ENCODE results near the gene THYN1.

THYN1 gene

DNA sequence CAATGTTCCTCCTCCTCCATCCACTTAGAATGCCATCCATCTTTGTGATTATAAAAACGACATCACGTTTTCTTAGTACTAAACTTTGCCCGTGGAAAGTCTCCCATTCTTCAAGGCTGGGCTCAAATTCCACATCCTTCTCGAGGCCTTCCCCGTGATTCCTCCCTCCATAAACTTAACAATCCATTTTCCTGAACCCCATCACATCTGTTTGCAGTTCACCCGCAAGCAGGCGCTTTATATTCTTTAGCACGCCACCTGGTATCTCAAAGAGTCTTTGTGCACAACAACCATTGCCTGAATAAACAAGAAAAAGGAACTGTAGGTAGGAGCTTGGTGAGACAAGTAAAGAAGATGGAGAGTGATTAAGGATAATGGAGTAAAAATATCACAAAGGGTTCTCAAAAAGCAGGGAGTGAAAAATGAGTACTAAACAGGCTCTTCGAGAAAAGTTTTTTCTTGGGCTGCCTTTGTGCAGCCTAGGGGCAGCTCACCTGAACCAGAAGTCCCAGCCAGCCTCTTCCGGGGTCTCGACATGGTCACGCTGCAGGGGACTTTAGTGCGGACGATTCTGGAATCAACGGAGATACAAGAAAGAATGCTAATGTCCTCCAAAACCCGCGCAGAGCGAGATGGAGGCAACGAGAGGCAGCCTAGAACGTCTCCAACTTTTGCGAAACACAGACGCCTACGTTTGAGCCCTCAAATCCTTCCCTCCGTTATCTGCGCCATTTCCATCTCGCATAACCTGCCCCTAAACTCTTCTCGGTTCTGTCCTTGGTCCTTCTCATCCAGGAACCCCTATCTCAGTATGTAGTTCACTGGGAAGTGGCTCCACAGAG is 585 bp downstream of the THYN1 start:
- no peak for DNase-seq (ENCODE audit: insufficient read length, low spot score)
- FAIRE-seq = no peak

DNA sequence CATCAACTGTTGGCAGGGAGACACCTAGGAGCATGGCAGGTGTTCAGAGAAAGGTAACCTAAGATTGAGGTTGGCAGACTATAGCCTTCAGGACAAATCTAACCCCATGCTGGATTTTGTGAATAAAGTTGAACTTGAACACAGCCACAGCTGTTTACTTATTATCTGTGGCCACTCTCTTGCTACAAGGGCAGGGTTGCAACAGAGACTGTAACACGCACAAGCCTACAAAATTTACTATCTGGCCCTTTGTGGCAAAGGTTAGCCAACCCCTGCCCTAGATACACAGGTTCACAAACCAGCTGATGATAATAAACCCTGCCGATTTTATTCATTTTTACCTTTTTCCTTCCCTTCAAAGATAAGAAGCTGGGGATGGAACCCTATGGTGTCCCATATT is 2.5 kb downstream of the THYN1 start:
- no peak for DNase-seq (ENCODE audit: insufficient read length, low spot score)
- FAIRE-seq = no peak

DNA sequence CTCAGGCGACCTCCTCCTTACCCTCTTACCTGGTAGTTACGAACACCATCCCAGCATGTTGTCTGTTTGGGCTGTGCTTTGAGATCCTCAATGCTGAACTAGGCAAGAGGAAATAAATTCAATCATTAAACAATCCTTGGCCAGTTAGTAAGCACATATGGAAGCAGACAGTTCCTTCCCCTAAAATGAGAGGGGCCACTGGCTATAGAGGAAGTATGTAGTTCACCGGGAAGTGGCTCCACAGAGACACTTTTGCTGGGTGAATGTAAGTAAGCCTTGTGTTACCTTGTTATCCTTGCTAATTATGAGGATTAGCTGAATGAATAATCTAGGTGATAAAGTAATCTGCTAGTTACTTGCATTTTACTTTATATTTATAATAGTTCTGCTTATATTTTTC is 2.9 kb downstream of the THYN1 start:
- FAIRE-seq = no peak

DNA sequence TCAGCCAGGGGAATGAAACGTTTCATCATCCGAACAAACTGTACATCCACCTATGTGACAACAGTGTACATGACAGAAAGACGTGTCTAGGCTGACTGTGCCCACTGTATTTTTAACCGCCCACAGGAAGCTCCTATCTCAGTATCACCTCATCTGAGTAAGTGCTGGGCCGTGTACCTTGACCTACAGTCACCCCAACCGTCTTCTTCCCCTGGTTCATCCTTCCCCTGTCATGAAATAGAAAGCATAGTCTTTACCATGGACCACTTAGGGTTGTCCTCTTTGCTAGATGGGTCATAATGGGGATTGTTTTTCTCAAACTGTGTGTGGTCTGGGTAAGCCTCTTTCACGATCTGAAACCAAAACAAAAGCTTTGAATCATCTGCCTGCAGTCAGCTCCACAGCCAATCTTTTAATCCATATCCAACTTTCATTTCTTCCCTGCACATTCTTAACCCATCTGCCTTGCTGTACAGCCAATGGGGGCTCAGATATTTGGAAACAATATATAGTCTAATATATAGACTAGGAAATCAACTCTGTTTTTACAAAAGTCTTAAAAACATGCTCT is 4.2 kb downstream of the THYN1 start:
- no peak for FAIRE-seq

More for the DNA sequence above, 2.9 kb downstream of the THYN1 start:
- DNase-seq (ENCODE audit: insufficient read length, low spot score) = no peak

DNA sequence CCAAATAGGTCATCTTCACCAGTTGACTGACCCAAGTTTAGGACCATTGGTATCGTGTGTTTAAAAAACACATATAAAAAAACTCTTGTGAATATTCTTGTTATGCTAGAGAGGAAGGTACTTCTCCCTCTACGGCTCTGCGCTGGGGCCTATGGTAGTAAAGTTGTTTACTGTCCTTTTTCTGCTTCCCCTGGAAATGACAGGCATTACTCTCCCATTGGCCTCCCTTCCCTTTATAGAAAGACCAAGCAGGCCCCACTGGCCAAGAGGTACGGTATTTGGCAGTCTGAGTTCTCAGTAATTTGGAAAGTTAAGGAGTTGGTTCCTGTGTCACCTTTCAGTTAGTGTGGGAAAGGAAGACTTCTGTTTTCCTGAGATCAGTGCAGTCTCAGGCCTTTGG is 6.5 kb downstream of the THYN1 start:
- FAIRE-seq (no peak), DNase-seq (ENCODE audit: insufficient read length, low spot score) (no peak)

More for the DNA sequence above, 4.2 kb downstream of the THYN1 start:
- no peak for DNase-seq (ENCODE audit: insufficient read length, low spot score)

DNA sequence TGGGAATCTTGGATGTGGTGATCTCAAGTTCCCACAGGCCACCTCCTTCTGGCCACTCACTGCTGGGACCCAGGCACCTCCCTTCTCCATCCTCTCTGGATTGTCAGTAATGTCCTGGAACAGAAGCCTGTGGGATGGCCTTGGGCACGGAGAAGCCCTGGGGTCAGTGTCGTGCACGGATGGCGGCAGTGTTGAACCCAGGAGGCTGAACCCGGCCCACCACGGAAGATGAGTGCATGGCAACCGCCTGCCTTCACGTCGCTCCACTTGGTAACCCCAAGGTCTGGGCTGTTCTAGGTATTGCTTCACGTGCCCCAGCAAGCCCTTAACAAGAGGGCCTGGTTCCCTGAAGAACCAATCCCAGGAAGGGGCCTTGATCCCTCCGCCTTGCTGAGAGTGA is 7.1 kb downstream of the THYN1 start:
- FAIRE-seq (no peak), DNase-seq (ENCODE audit: insufficient read length, low spot score) (no peak)

DNA sequence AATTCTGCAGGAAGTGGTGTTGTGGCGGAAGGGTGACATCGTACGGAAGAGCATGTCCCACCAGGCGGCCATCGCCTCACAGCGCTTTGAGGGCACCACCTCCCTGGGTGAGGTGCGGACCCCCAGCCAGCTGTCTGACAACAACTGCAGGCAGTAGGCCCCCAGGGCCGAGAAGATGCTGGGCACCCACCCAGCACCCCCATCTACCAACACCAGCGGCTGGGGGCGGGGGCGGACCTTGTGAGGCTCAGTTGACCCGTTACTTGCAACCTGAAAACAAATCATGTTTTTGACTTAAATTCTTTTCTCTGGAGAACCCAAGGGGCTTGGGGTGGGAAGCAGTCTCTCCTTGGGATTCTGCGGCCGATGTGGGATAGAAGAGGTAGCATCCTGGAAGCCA is 7.7 kb downstream of the THYN1 start:
- no peak for DNase-seq (ENCODE audit: insufficient read length, low spot score)
- no peak for FAIRE-seq

DNA sequence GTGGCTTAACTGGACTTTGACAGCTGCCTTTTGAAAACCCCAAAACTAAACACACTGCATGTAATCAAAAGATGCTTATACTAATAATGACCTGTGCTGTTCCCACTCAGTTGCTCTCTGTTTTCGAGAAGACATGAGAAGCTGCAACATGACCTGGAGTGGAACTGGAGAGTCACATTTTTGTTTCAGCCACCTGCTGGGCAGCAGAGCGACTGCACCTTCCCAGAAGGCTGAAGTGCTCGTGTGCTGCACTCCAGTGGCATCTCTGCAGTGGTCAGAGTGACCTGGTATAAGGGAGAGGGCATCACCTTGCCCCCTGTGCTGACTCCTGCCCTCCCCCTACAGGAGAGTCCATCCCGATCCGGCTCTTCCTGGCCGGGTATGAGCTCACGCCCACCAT is 8.6 kb downstream of the THYN1 start:
- no peak for FAIRE-seq
- DNase-seq (ENCODE audit: insufficient read length, low spot score) = no peak

DNA sequence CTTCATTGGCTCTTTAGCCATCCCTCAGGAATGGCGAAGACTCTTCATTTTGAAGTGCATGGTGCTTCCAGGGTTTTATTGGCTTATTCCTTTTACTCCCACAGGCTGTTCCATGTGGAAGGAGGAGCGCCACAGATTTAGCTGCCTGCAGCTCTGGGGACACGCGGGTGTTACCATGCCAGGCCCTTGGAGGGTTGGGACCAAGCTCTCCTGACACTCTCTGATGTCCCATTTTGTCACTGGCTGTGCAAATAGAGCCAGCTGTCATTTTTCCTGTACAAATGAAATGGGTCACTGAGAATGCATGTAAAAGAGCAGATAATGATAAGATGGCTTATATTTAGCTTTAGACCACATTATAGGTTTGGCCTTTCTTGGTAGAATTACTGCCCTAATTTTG is 9.2 kb downstream of the THYN1 start:
- FAIRE-seq = no peak
- DNase-seq (ENCODE audit: insufficient read length, low spot score) = no peak

DNA sequence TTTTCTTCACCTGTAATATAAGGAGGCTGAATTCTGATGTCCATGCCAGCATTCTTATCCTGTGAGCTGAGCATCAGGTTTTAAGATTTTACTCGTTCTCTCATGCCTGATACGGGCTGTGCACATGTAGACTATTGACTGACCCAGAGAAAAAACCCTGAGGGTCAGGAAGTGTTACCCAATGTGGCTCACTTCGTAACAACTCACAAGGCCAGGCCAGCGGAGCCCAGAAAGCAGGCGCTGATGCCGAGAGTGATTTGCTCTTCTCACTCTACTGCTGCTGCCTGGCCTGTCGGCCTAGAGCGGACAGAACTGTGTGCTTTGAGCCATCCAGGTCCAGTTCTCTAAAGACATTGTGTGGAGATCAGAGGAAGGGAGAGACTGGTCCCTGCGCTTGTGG is 10.8 kb downstream of the THYN1 start:
- no peak for DNase-seq (ENCODE audit: insufficient read length, low spot score)
- no peak for FAIRE-seq

DNA sequence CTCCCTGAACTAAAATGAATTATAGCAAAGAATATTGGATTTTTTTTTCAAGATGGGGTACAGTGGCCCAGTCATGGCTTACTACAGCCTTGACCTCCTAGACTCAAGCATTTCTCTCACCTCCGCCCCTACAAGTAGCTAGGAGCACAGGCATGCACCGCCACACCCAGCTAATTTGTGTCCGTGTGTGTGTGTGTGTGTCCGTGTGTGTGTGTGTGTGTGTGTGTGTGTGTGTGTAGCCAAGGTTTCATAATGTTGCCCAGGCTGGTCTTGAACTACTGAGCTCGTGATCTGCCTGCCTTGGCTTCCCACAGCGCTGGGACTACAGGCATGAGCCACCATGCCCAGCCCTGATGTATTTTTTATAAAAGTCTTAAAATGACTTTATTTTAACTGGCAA is 12.6 kb downstream of the THYN1 start:
- FAIRE-seq = no peak
- DNase-seq (ENCODE audit: insufficient read length, low spot score) = no peak

DNA sequence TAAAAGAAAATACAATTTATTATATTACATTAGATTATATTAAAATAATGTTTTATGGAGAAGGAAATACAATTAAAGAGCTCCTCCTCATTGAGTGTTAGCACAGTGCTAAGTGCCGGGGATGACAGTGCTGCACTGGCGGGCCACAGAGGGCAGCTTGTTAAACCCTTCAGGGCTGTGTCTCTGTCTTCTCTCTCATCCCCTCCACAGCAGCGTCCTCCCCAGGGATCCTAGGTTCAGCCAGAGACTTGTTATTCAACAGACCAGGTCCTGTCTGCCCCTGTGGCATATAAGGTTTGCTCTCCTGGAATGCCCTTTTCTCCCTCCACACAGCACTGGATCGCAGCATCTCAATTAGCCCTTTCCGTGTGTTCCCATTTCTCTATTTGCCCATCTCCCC is 14.2 kb downstream of the THYN1 start:
- FAIRE-seq (no peak), DNase-seq (ENCODE audit: insufficient read length, low spot score) (no peak)

DNA sequence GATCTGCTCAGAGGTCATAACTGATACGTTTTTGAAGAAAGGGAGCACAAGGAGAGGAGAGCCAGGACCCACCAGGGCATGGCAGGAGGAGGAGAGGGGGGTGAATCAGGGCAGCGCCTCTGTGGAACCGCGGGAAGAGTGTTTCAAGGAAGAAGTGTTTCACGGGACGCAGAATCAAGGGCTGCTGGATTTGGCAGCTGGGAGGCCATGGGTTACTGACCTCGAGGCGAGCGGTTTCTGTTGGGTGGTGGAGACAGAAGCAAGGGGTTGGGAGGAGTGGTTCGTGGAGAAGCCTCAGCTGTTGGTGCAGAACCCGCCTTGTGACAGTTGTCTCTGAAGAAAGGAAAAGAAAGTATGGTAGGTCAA is 15.6 kb downstream of the THYN1 start:
- no peak for FAIRE-seq
- DNase-seq (ENCODE audit: insufficient read length, low spot score) = no peak

DNA sequence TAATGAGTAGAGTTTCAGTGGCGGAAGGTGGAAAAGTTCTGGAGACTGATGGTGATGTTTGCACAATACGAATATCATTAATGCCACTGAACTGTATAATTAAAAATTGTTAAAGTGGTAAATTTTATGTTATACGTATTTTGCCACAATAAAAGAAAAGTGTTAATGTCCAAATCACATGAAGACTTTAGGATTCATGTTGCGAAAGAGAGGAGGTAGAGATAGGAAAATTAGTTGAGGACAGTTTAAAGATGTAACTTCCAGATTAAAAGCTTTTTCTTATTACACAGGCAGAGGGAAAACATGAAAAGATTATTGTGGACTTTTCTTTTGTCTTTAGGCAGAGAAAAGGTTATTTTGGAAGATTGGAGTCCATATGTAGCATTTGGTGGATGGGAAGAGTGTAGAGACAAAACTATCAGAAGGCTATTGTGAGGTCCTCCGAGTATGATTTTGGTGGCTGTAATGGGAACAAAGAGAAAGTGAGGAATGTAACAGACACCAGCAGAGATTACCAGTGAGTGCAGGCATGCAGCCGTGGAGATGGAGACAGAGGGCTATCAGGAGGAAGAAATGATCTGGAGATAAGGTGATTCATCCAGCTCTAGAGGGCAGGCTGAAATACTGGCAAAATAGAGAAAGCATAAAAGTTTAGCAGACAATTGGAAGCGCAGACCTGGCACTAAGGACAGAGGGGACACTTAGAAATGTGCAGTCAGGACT is 16.2 kb downstream of the THYN1 start:
- DNase-seq (ENCODE audit: insufficient read length, low spot score) (no peak), FAIRE-seq (no peak)

DNA sequence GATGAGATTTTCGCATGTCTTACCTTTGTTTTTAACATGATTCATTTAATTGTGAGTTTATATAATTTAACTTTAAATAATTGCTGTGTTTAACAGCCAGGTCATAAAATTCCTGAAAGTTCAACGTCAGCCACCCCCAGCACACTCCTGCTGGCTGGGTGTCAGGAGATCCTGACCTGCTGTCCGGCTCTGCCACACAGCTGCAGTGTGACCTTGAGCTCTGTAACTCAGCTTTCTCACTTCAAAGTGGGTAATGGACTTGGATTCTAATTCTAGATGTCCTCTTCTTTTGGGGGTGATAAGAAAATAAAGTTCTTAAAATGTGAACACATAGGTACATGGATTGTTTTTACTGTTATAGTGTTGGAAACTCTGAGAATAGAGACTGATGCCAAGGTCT is 17.8 kb downstream of the THYN1 start:
- FAIRE-seq (no peak), DNase-seq (ENCODE audit: insufficient read length, low spot score) (no peak)

DNA sequence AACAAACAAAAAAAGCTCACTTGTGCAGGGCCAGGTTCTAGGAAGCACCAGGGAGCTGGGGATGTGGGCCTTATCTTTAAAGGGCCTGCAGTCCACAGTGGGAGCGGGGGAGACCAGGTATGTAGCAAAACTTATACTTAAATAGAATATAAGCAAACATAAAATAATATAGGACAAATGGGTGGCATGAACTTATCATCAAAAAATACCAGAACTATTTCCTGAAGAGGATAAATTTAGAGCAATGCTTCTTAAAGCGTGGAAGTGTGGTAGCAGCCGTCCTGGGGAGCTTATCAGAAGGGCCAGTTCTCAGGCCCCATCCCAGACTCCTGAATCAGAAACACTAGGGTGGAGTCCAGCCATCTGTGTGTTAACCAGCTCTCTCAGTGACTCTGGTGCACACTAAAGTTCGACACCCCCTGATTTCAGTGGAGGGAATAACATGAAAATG is 19.4 kb downstream of the THYN1 start:
- DNase-seq (ENCODE audit: insufficient read length, low spot score) = no peak
- FAIRE-seq = no peak

DNA sequence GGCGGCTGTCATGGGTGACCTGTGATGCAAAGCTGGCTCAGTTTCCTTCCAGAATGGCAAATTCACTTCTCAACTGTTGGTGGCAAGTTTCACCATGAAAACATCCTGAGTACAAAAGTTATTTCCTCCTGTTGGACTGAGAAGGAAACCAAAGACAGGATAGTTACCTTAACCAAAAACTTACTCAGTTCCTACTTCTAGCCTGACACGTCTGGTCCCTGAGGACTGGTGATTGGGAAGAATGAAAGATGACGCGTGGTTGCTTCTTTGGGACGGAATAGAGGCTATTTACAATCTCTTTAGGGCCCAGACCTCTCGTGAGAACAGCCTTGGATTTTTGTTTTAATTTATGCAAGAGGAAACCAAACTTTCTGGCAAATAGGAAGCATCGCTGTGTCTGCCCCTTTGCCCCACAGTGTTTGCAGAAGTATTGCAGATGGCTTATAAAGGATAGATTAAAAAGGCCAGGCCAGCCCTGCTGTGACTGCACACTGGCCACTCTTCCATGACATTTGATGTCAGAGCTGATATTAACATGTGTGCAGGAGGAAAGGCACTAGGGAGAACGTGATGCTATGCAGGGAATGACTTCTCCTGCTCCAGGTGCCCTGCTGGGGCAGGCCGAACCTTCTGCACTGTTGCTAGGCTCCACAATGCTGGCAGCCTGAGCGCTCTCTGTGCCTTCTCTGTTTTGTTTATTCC is 21.0 kb downstream of the THYN1 start:
- no peak for FAIRE-seq
- DNase-seq (ENCODE audit: insufficient read length, low spot score) = no peak

DNA sequence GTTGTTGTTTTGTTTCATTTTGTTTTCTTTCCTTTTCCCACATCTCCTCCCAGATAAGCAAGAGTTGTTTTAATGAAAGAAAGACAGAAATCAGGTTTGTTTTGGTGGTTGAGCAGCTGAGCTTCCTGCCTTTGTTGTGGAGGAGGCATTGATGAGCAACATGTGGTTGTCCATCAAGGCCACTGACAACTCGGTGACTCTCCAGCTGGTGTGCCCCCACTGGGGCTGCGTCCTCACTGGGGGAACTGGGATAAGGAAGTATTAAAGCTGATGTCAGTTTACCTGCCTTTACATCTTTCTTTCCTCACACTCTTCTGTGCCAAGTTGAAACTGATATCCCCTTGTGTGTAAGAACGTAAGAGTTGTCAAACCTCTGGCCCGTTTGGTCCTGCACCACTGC is 22.8 kb downstream of the THYN1 start:
- DNase-seq (ENCODE audit: insufficient read length, low spot score) (no peak), FAIRE-seq (no peak)

DNA sequence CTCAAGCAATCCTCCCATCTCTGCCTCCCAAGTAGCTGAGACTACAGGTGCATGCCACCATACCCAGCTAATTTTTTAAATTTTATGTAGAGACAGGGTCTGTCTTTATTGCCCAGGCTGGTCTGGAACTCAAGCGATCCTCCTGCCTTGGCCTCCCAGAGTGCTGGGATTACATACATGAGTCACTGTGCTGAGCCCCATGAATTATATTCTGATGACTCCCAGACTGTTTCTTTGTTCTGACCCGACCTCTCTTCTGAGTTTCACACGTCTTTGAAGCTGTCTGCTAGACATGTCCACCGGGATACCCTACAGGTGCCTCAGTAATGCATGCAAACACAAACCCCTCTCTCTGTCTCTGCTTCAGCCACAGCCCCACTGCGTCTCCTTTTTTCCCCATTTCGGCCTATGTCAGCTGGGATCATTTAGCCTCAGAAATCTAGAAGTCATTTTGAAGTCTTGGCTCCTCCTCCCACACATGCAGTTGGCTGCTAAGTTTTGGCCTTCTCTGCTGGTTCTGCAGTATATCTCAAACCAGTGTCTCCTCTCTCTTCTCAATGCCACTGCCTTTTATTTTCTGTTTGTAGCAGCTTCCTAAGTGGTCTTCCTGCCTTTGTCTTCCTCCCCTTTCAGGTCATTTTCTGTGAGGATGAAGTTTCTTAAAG is 23.9 kb downstream of the THYN1 start:
- DNase-seq (ENCODE audit: insufficient read length, low spot score) (no peak), FAIRE-seq (no peak)

DNA sequence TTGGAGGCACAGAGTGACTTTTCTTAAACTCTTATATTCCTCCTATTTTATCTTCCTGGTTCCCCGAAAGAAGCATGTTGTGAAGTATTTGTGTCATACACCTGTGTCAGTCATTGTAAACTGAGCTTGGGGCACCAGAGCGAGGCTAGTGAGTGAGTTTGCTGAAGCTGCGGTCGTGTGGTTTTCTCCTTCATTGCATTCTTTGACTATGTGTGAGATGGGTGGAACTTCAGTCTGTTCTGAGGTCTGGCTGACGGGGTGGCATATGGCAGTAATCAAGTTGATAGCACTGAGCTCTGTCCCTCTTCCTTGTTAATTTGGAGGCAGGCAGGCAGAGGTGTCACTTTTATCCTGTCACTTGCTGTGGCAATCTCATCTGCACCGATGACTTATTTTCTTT is 24.5 kb downstream of the THYN1 start:
- FAIRE-seq = no peak

DNA sequence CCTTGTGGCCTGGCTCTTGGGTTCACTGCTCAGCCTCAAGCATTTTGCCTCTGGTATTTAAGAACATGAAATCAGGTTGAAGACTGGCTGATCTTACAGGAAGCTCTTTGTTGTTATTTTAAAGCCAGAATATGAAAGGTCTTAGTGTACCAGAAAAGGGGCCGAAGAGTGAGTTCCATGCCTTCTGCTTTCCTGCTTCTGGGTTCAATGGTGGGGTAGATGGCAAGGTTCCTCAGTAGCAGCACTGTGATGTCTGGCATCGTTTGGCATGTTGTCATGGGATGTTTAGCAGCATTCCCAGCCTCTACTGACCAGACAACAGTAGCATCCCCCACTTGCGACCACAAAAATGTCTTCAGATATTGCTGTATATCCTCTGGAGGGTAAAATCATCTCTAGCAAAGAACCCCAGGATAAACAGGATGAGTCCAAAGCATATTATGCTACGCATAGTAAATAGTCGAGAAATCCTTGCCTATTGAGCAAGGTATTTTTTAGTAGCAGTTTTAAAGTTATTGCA is 26.3 kb downstream of the THYN1 start:
- no peak for FAIRE-seq

More for the DNA sequence above, 24.5 kb downstream of the THYN1 start:
- no peak for DNase-seq (ENCODE audit: insufficient read length, low spot score)

More for the DNA sequence above, 26.3 kb downstream of the THYN1 start:
- no peak for DNase-seq (ENCODE audit: insufficient read length, low spot score)

Data from HTR-8/SVneo (cell line).